Chondrocyte (in vitro differentiated cells): ENCODE results near the gene CLEC19A. TPM values are rescaled to one million over a fixed set of nuclear protein-coding genes. Genes with fewer than 3 reads are reported as not detected.

Source experiments
- DNase-seq: peaks from one replicate; pipeline ENCODE4 v3.0.0; 2021; ENCODE audit warnings: mixed read lengths, low spot score
- H3K27ac Mint-ChIP-seq: one replicate; pipeline ENCODE4 v1.8.0; 2021; ENCODE audit warnings: mild to moderate bottlenecking, moderate library complexity, mixed read lengths; ENCODE audit not compliant: unreplicated experiment
- H3K27me3 Mint-ChIP-seq: 2 replicates; pipeline ENCODE4 v1.8.0; 2021; ENCODE audit warnings: low read depth, mixed read lengths
- H3K36me3 Mint-ChIP-seq: 2 replicates; pipeline ENCODE4 v1.8.0; 2021; ENCODE audit warnings: low read depth, mixed read lengths
- H3K4me1 Mint-ChIP-seq: 2 replicates; pipeline ENCODE4 v1.8.0; 2021; ENCODE audit warnings: low read depth, mild to moderate bottlenecking, mixed read lengths
- H3K4me3 Mint-ChIP-seq: one replicate; pipeline ENCODE4 v1.8.0; 2021; ENCODE audit warnings: mild to moderate bottlenecking, moderate library complexity, mixed read lengths; ENCODE audit not compliant: unreplicated experiment
- H3K9me3 Mint-ChIP-seq: 2 replicates; pipeline ENCODE4 v1.8.0; 2021; ENCODE audit warnings: low read depth, mixed read lengths
- total RNA-seq: library from RNA; stranded (reverse); gene quantifications from 3 replicates; pipeline ENCODE4 v1.2.1, GENCODE V29; 2021
- TF ChIP-seq, protein P1 (sequence below): fragments of 200-600 bp; sonication (generic); IDR thresholded peaks from 2 replicates; pipeline ENCODE4 v1.5.0; 2021; ENCODE audit warnings: antibody characterized with exemption, mild to moderate bottlenecking, moderate library complexity

CLEC19A gene
- total RNA-seq, 1 donor from 2014 or later, result not detected

DNA sequence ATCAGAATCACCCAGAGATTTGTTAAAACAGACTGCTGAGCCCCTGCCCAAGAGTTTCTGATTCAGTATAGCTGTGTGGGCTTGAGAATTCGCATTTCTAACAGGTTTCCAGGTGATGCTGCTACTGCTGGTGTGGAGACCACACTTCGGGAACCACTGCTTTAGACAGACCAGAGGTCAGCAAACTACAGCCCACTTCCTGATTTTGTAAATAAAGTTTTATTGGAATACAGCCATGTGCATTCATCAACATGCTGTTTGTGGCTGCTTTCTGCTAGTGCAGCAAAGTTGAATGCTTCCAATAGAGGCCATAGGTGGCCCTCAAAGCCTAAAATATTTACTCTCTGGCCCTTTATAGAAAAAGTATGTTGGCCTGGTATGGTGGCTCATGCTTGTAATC lies 32.6 kb upstream of the CLEC19A start:
- no peaks in the 10 kb centered on the region for H3K36me3 Mint-ChIP-seq
- TF ChIP-seq, protein P1, sequence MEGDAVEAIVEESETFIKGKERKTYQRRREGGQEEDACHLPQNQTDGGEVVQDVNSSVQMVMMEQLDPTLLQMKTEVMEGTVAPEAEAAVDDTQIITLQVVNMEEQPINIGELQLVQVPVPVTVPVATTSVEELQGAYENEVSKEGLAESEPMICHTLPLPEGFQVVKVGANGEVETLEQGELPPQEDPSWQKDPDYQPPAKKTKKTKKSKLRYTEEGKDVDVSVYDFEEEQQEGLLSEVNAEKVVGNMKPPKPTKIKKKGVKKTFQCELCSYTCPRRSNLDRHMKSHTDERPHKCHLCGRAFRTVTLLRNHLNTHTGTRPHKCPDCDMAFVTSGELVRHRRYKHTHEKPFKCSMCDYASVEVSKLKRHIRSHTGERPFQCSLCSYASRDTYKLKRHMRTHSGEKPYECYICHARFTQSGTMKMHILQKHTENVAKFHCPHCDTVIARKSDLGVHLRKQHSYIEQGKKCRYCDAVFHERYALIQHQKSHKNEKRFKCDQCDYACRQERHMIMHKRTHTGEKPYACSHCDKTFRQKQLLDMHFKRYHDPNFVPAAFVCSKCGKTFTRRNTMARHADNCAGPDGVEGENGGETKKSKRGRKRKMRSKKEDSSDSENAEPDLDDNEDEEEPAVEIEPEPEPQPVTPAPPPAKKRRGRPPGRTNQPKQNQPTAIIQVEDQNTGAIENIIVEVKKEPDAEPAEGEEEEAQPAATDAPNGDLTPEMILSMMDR, result no peak
- no peaks in the 10 kb centered on the region for H3K4me1 Mint-ChIP-seq
- no peak overlapping the region for H3K27ac Mint-ChIP-seq
- H3K9me3 Mint-ChIP-seq, result peaks cover 4% of the 10 kb centered on the region
- DNase-seq, result no peak
- peaks cover 13% of the 10 kb centered on the region for H3K27me3 Mint-ChIP-seq
- no peak overlapping the region for H3K4me3 Mint-ChIP-seq

DNA sequence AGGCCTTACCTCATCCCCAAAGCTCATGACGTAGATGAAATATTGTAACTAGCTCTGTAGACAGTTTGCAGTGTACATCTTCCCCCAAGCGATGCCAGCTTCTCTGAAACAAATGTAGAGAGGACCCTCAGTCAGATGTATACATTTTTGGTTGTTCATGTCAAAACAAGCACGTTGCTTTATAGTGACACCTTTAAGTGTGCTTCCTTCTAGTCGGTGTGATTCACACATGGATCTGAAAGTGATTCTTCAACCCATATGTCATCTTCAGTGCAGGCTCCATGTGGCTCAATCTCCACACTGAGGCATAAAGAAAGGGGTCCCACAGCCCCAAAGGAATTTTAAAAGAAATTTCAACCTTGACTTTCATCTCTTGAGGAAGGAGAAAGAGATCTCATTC lies 30.9 kb upstream of the CLEC19A start:
- Mint-ChIP-seq H3K27ac (no peak overlapping the region), H3K36me3 (no peaks in the 10 kb centered on the region), H3K9me3 (no peaks in the 10 kb centered on the region), H3K4me1 (no peaks in the 10 kb centered on the region), H3K4me3 (no peak overlapping the region), H3K27me3 (peaks cover 20% of the 10 kb centered on the region)
- TF ChIP-seq, protein P1, result no peak
- DNase-seq, result no peak

GRCh38 chr16:19264123-19264673 lies 21.3 kb upstream of the CLEC19A start:
- Mint-ChIP-seq H3K27me3 (peaks cover 8% of the 10 kb centered on the region), H3K9me3 (peaks cover 22% of the 10 kb centered on the region), H3K36me3 (no peaks in the 10 kb centered on the region)

GRCh38 chr16:19265380-19265930 lies 20.1 kb upstream of the CLEC19A start:
- TF ChIP-seq, protein P1, result no peak
- H3K27me3 Mint-ChIP-seq, result peaks cover 7% of the 10 kb centered on the region
- H3K4me1 Mint-ChIP-seq, result no peaks in the 10 kb centered on the region
- H3K4me3 Mint-ChIP-seq, result no peak overlapping the region
- H3K9me3 Mint-ChIP-seq, result peaks cover 22% of the 10 kb centered on the region
- no peak overlapping the region for H3K27ac Mint-ChIP-seq
- DNase-seq, result no peak
- no peaks in the 10 kb centered on the region for H3K36me3 Mint-ChIP-seq

More at GRCh38 chr16:19264123-19264673, 21.3 kb upstream of the CLEC19A start:
- TF ChIP-seq, protein P1, result no peak
- no peak overlapping the region for H3K4me3 Mint-ChIP-seq
- DNase-seq, result no peak
- no peak overlapping the region for H3K27ac Mint-ChIP-seq
- H3K4me1 Mint-ChIP-seq, result no peaks in the 10 kb centered on the region

GRCh38 chr16:19266774-19267173 lies 18.8 kb upstream of the CLEC19A start:
- peaks cover 2% of the 10 kb centered on the region for H3K27me3 Mint-ChIP-seq
- TF ChIP-seq, protein P1, result no peak
- DNase-seq, result no peak
- no peaks in the 10 kb centered on the region for H3K36me3 Mint-ChIP-seq
- H3K4me3 Mint-ChIP-seq, result no peak overlapping the region
- peaks cover 22% of the 10 kb centered on the region for H3K9me3 Mint-ChIP-seq
- H3K27ac Mint-ChIP-seq, result no peak overlapping the region
- no peaks in the 10 kb centered on the region for H3K4me1 Mint-ChIP-seq
